H9 (cell line): ENCODE measurements around the gene CSMD2. TPM values are rescaled to one million over a fixed set of nuclear protein-coding genes. Genes with fewer than 3 reads are reported as not detected.

Experiments used
- DNase-seq: peaks from one replicate; pipeline ENCODE4 v3.0.0-alpha.2; 2017
- H2AFZ ChIP-seq: one replicate; pipeline ENCODE4 v1.6.1; 2013; ENCODE audit warnings: mild to moderate bottlenecking, low read length, control low read depth, moderate library complexity
- H2AK5ac ChIP-seq: 2 replicates; pipeline ENCODE4 v1.6.1; 2013; ENCODE audit warnings: low read length, control low read depth, mixed read lengths; ENCODE audit not compliant: insufficient read length
- H2BK120ac ChIP-seq: one replicate; pipeline ENCODE4 v1.6.1; 2013; ENCODE audit warnings: low read depth, mild to moderate bottlenecking, low read length, control low read depth, inconsistent platforms; ENCODE audit not compliant: poor library complexity, severe bottlenecking
- H2BK12ac ChIP-seq: 2 replicates; pipeline ENCODE4 v1.6.1; 2013; ENCODE audit warnings: low read length, control low read depth, mixed read lengths, low read depth; ENCODE audit not compliant: insufficient read length
- H2BK15ac ChIP-seq: 2 replicates; pipeline ENCODE4 v1.6.1; 2013; ENCODE audit warnings: low read depth, low read length, control low read depth
- H2BK20ac ChIP-seq: one replicate; pipeline ENCODE4 v1.6.1; 2013; ENCODE audit warnings: low read depth, mild to moderate bottlenecking, low read length, control low read depth, inconsistent platforms; ENCODE audit not compliant: poor library complexity, severe bottlenecking
- H2BK5ac ChIP-seq: 2 replicates; pipeline ENCODE4 v1.6.1; 2013; ENCODE audit warnings: low read length, control low read depth, mixed read lengths; ENCODE audit not compliant: insufficient read length
- H3K14ac ChIP-seq: 2 replicates; pipeline ENCODE4 v1.6.1; 2013; ENCODE audit warnings: low read length, control low read depth; ENCODE audit not compliant: insufficient read depth
- H3K18ac ChIP-seq: 2 replicates; pipeline ENCODE4 v1.6.1; 2013; ENCODE audit warnings: low read depth, mild to moderate bottlenecking, mixed read lengths, low read length, control low read depth; ENCODE audit not compliant: insufficient read length
- H3K23ac ChIP-seq: 2 replicates; pipeline ENCODE4 v1.6.1; 2013; ENCODE audit warnings: low read length, control low read depth, mixed read lengths, low read depth; ENCODE audit not compliant: insufficient read length
- H3K23me2 ChIP-seq: 2 replicates; pipeline ENCODE4 v1.6.1; 2013; ENCODE audit warnings: low read depth, mild to moderate bottlenecking, mixed read lengths, low read length, control low read depth; ENCODE audit not compliant: insufficient read length, poor library complexity, severe bottlenecking
- H3K27ac ChIP-seq: 2 replicates; pipeline ENCODE4 v1.5.1; 2013; ENCODE audit warnings: low read length, control low read depth, mixed read lengths, low read depth; ENCODE audit not compliant: insufficient read length
- H3K27me3 ChIP-seq: 2 replicates; pipeline ENCODE4 v1.6.1; 2013; ENCODE audit warnings: low read length, control low read depth, inconsistent platforms; ENCODE audit not compliant: insufficient read depth
- H3K4ac ChIP-seq: 2 replicates; pipeline ENCODE4 v1.6.1; 2013; ENCODE audit warnings: low read depth, mild to moderate bottlenecking, control low read depth, inconsistent platforms, low read length, moderate library complexity
- H3K4me1 ChIP-seq: 2 replicates; pipeline ENCODE4 v1.6.1; 2013; ENCODE audit warnings: low read length, control low read depth, inconsistent platforms; ENCODE audit not compliant: insufficient read depth
- H3K4me2 ChIP-seq: 2 replicates; pipeline ENCODE4 v1.6.1; 2013; ENCODE audit warnings: low read length, control low read depth, mixed read lengths; ENCODE audit not compliant: insufficient read length, insufficient read depth
- H3K56ac ChIP-seq: 2 replicates; pipeline ENCODE4 v1.6.1; 2013; ENCODE audit warnings: low read depth, mild to moderate bottlenecking, mixed read lengths, low read length, control low read depth; ENCODE audit not compliant: insufficient read length
- H3K79me1 ChIP-seq: 2 replicates; pipeline ENCODE4 v1.6.1; 2013; ENCODE audit warnings: low read depth, mild to moderate bottlenecking, moderate library complexity, low read length, control low read depth, inconsistent platforms; ENCODE audit not compliant: insufficient read depth, poor library complexity, severe bottlenecking
- H3K79me2 ChIP-seq: 2 replicates; pipeline ENCODE4 v1.6.1; 2013; ENCODE audit warnings: low read length, control low read depth, inconsistent platforms; ENCODE audit not compliant: insufficient read depth
- H3K9ac ChIP-seq: 2 replicates; pipeline ENCODE4 v1.6.1; 2013; ENCODE audit warnings: low read length, control low read depth, mixed read lengths; ENCODE audit not compliant: insufficient read length; ENCODE audit errors: extremely low read depth
- H3K9me3 ChIP-seq: one replicate; pipeline ENCODE4 v1.6.1; 2013; ENCODE audit warnings: low read depth, low read length, inconsistent platforms; ENCODE audit not compliant: control insufficient read depth
- H3T11ph ChIP-seq: one replicate; pipeline ENCODE4 v1.6.1; 2013; ENCODE audit warnings: mild to moderate bottlenecking, low read length, control low read depth, inconsistent platforms
- H4K20me1 ChIP-seq: one replicate; pipeline ENCODE4 v1.6.1; 2013; ENCODE audit not compliant: control insufficient read depth, insufficient read length, insufficient read depth
- H4K5ac ChIP-seq: 2 replicates; pipeline ENCODE4 v1.6.1; 2013; ENCODE audit warnings: low read depth, mild to moderate bottlenecking, mixed read lengths, low read length, control low read depth; ENCODE audit not compliant: insufficient read length
- H4K8ac ChIP-seq: replicated peaks from 2 replicates; pipeline ENCODE4 v1.6.1; 2013; ENCODE audit warnings: low read length, control low read depth, mixed read lengths, low read depth; ENCODE audit not compliant: insufficient read length
- H4K91ac ChIP-seq: 2 replicates; pipeline ENCODE4 v1.6.1; 2013; ENCODE audit warnings: low read depth, mild to moderate bottlenecking, moderate library complexity, mixed read lengths, low read length, control low read depth; ENCODE audit not compliant: insufficient read length
- H3K27ac Mint-ChIP-seq, 3 experiments: 2 replicates in 2 of 3; 3 replicates in 1 of 3; pipeline ENCODE4 v1.8.0; 2020 to 2021; ENCODE audit warnings: mixed read lengths in 3 of 3, mild to moderate bottlenecking in 1 of 3, moderate library complexity in 1 of 3
- H3K27me3 Mint-ChIP-seq: 2 replicates; pipeline ENCODE4 v1.8.0; 2021; ENCODE audit warnings: low read depth, mild to moderate bottlenecking, moderate library complexity, mixed read lengths
- H3K36me3 Mint-ChIP-seq, 3 experiments: 2 replicates in 2 of 3; 3 replicates in 1 of 3; pipeline ENCODE4 v1.8.0; 2020 to 2021; ENCODE audit warnings: low read depth in 3 of 3, mixed read lengths in 3 of 3; ENCODE audit not compliant: insufficient read depth in 1 of 3
- H3K4me1 Mint-ChIP-seq, 2 experiments: 2 replicates each; pipeline ENCODE4 v1.8.0; 2020; ENCODE audit warnings: mixed read lengths in 2 of 2
- H3K4me3 Mint-ChIP-seq, 2 experiments: 2 replicates in 1 of 2; 3 replicates in 1 of 2; pipeline ENCODE4 v1.8.0; 2020 to 2021; ENCODE audit warnings: mild to moderate bottlenecking in 2 of 2, mixed read lengths in 2 of 2, moderate library complexity in 1 of 2
- H3K9me3 Mint-ChIP-seq, 2 experiments: 2 replicates in 1 of 2; 3 replicates in 1 of 2; pipeline ENCODE4 v1.8.0; 2020; ENCODE audit warnings: mild to moderate bottlenecking in 2 of 2, mixed read lengths in 2 of 2, moderate library complexity in 1 of 2
- WGBS: extraction: QIAGEN DNeasy Blood & Tissue Kit; methylation state at CpG from one replicate; pipeline ENCODE4 v1.1.7; 2013; ENCODE audit warnings: missing lambda C conversion rate, low lambda C conversion rate, mixed read lengths; ENCODE audit not compliant: insufficient read length; ENCODE audit errors: extremely low coverage; 5-methylcytosine and 5-hydroxymethylcytosine counted together
- total RNA-seq: library from RNA; stranded (reverse); gene quantifications from 2 replicates; pipeline ENCODE4 v1.2.1, GENCODE V29; 2021
- TF ChIP-seq, protein P1 (sequence below): fragments of 200-600 bp; sonication (generic); conservative IDR thresholded peaks from 3 replicates; pipeline ENCODE4 v1.8.0; 2021; ENCODE audit warnings: antibody characterized with exemption, mild to moderate bottlenecking

Gene CSMD2
- total RNA-seq, 1 experiment from 2014 or later, result 6.4 TPM

DNA sequence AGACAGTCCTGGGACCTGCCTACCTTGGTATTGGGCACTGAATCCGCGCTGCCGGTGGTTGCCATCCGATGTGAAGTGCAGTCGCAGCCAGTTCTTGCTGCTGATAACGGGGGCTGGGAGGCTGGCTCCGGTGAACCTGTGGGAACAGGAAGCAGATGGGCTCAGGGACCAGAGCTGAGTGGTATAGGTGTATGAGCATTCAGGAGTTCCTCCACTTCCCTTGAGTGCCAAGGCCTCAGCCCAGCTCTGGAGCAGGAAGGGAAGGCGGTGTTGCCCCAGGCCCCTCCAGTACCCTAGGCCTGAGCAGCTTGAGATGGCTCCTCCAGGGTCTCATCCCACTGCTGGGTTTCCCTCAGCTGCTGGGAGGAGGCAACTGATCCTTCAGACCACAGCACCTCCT lies 318.2 kb downstream of the CSMD2 start:
- no peak overlapping the region for H3K27ac ChIP-seq
- H3T11ph ChIP-seq, result no peak overlapping the region
- H3K4me2 ChIP-seq, result no peak overlapping the region
- no peak overlapping the region for H3K18ac ChIP-seq
- H3K9me3 Mint-ChIP-seq, result no peaks in the 10 kb centered on the region
- H2BK12ac ChIP-seq, result no peak overlapping the region
- no peak overlapping the region for H4K5ac ChIP-seq
- TF ChIP-seq, protein P1, sequence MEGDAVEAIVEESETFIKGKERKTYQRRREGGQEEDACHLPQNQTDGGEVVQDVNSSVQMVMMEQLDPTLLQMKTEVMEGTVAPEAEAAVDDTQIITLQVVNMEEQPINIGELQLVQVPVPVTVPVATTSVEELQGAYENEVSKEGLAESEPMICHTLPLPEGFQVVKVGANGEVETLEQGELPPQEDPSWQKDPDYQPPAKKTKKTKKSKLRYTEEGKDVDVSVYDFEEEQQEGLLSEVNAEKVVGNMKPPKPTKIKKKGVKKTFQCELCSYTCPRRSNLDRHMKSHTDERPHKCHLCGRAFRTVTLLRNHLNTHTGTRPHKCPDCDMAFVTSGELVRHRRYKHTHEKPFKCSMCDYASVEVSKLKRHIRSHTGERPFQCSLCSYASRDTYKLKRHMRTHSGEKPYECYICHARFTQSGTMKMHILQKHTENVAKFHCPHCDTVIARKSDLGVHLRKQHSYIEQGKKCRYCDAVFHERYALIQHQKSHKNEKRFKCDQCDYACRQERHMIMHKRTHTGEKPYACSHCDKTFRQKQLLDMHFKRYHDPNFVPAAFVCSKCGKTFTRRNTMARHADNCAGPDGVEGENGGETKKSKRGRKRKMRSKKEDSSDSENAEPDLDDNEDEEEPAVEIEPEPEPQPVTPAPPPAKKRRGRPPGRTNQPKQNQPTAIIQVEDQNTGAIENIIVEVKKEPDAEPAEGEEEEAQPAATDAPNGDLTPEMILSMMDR, result no peak
- H2BK120ac ChIP-seq, result no peak overlapping the region
- H3K36me3 Mint-ChIP-seq, result peaks cover 0 to 2% (median 0%) of the 10 kb centered on the region in 3 experiments; a peak in 2 of 7 replicates
- H2AFZ ChIP-seq, result no peak overlapping the region
- DNase-seq, result no peak
- no peak overlapping the region for H3K9ac ChIP-seq
- no peaks in the 10 kb centered on the region for H3K9me3 ChIP-seq
- no peak overlapping the region for H3K27ac Mint-ChIP-seq
- H3K4me1 ChIP-seq, result peaks cover 6% of the 10 kb centered on the region; the same call in 1 of the 2 replicates
- no CpG with 5 or more reads among the region's 8 CpGs for WGBS
- no peak overlapping the region for H3K4ac ChIP-seq
- H3K23me2 ChIP-seq, result no peaks in the 10 kb centered on the region
- H2AK5ac ChIP-seq, result no peak overlapping the region
- H3K14ac ChIP-seq, result no peak overlapping the region
- H4K8ac ChIP-seq, result no peak overlapping the region
- no peak overlapping the region for H3K56ac ChIP-seq
- no peaks in the 10 kb centered on the region for H3K27me3 ChIP-seq
- H2BK20ac ChIP-seq, result no peak overlapping the region
- peaks cover 23 to 25% of the 10 kb centered on the region in 2 experiments for H3K4me1 Mint-ChIP-seq
- no peaks in the 10 kb centered on the region for H3K79me2 ChIP-seq
- H3K23ac ChIP-seq, result no peak overlapping the region
- H2BK5ac ChIP-seq, result no peak overlapping the region
- H3K27me3 Mint-ChIP-seq, result no peaks in the 10 kb centered on the region; the same call in 1 of the 2 replicates
- no peaks in the 10 kb centered on the region for H3K79me1 ChIP-seq
- H4K91ac ChIP-seq, result no peak overlapping the region
- H2BK15ac ChIP-seq, result no peak overlapping the region
- H4K20me1 ChIP-seq, result no peaks in the 10 kb centered on the region
- no peak overlapping the region for H3K4me3 Mint-ChIP-seq
